CD4-positive, alpha-beta T cell treated with Interleukin-17A for 1 hour (primary cell): ENCODE results near the gene ZNF532.
"Not testable (repeated sequence)": the region's sequence is repeated elsewhere in the genome, so short reads cannot be mapped to it uniquely, and the experiment has no call there.

Source experiments
- DNase-seq: peaks from one replicate; pipeline ENCODE4 v3.0.0-alpha.2; 2020

Gene ZNF532

DNA sequence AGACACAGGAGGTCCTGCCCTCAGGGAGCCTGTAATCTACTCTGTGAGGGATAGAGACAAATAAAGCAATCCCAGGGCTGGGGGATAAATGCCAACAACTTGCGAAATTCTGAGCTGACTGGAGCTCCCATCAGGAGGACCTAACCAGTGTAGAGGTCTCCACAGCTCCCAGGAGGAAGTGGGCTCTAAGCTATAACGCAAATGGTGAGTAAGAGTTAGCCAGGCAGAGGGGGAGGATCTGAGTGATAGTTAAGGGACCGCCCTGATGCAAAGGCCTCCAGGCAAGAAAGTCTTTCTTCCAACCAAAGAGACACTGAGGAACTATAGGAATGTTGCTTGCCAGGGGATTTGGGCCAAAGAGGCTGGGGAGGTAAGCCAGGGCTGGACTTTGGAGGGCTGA is 16.0 kb upstream of the ZNF532 start:
- DNase-seq, result no peak

DNA sequence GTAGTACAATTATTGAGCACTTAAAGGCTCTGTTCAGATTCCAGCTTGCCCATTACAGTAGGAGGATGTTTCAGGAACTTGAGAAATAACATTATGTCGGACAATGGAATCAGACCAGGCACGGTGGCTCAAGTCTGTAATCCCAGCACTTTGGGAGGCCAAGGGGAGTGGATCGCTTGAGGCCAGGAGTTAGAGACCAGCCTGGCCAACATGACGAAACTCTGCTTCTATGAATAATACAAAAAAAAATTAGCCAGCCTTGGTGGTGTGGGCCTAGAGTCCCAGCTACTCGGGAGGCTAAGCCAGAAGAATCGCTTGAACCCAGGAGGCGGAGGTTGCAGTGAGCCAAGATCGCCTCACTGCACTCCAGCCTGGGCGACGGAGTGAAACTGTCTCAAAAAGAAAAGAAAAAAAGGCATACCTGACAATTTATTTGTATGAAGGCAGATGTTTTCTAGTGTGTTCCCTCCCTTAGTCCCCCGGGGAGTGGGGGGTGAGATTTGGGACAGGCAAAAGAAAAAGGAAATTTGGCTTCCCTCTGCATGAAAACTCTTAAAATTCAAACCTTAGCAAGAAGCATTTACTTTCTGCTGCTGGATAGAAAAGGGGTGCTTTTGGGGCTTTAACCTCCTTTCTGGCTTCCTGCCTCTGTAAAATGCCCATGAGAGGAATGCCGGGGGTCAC is 13.7 kb upstream of the ZNF532 start:
- no peak for DNase-seq

DNA sequence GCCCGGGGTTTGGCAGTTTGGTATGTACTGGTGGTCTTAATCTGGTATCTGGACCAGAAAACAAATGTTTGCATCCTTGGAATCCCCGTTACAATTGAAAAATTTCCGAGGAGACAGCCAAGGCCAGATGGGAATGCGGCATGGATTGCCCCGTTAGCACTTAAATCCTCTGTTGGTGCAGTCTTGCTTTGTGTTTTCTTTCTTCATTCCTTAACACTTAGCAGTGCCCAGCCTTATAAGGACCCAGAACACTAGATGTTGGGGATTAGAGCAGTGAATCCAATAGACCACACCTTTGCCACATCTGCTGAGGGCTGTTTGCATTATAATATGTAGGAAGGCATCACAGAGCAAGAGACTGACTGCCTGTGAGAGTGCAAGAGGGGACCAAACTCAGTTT is 12.8 kb upstream of the ZNF532 start:
- DNase-seq, result no peak

DNA sequence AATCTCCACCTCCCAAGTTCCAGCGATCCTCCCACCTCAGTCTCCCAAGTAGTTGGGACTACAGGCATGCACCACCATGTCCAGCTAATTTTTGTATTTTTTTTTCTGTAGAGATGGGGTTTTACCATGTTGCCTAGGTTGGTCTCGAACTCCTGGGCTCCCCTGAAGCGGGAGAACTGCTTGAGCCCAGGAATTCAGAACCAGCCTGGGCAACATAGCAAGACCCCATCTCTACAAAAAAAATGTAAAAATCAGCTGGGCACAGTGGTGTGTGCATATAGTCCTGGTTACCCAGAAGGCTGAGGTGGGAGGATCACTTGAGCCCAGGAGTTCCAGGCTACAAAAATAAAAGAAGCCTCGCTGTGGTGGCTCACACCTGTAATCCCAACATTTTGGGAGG is 12.0 kb upstream of the ZNF532 start:
- no peak for DNase-seq

- no peak for DNase-seq
These were observed 11.1 kb upstream of the ZNF532 start for GRCh38 chr18:58853561-58853960.

DNA sequence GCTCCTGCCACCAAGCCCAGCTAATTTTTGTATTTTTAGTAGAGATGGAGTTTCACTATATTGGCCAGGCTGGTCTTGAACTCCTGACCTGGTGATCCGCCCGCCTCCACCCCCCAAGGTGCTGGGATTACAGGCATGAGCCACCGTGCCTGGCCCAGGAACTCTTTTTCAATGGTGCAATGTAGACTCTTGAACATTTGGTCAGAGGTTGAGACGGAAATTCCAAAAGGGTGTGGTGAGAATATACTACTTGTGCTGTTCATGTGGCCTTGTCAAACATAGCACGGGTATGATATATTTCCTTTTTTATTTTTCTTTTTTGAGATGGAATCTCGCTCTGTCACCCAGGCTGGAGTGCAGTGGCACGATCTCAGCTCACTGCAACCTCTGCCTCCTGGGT is 9.2 kb upstream of the ZNF532 start:
- DNase-seq, result not testable (repeated sequence)

GRCh38 chr18:58856881-58857280 is 7.8 kb upstream of the ZNF532 start:
- no peak for DNase-seq

DNA sequence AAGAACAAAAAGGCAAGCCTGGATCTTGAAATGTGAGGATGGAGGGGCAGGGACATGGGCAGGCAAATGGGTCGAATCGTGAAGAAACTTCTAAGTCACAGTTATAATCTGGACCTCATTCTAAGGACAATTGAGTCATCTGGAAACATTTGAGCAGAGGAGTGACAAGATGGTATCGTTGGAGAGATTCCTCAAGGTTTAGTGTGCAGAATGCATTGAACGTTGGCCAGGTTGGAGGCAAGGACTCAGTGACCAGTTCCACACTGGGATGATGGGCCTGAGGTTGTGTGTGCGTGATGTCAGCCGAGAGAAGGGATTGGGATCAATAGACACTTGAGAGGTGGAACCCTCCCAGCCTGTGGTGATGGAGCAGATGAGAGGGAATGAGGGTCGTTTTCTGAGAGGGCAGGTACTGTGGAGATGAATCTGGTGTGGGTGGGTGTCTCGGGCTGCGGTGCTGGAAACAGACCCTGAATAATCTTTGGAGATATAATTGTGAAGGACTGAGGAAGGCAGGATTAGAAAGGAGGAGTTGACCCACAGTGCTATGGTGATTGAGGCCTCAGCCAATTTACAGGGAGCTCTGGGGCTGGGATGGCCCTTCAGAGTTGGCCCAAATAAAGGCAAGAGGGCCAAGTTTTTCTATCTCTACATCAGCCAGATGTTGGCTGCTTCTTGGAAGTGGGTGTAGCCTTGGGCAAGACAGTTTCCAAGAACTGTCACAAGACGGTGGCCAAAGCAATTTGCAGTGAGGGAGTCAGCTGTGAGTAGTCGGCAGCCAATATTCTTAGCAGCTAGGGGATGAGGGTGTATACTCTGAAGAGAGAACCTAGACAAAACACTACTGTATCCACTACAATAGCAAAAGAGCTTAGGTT is 5.8 kb upstream of the ZNF532 start:
- no peak for DNase-seq

DNA sequence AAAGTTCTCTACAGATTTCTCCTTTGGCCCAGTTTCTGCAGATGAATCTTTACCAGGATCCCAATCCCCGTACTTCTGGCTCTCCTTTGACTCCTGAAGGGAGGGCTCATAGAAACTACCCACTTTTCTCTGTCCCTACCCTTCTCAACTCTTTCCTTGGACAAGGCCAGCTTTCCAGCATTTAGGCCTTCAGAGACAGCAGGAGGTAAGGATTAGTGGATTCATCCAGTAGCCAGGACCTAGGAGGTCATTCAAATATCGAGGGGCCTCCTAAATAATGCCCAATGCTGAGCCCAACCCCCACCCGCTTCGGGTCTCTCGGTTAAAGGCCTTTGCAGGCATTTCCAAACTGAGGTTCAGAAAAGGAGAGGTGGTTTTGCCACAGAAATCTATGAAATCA is 4.8 kb upstream of the ZNF532 start:
- DNase-seq, result no peak

DNA sequence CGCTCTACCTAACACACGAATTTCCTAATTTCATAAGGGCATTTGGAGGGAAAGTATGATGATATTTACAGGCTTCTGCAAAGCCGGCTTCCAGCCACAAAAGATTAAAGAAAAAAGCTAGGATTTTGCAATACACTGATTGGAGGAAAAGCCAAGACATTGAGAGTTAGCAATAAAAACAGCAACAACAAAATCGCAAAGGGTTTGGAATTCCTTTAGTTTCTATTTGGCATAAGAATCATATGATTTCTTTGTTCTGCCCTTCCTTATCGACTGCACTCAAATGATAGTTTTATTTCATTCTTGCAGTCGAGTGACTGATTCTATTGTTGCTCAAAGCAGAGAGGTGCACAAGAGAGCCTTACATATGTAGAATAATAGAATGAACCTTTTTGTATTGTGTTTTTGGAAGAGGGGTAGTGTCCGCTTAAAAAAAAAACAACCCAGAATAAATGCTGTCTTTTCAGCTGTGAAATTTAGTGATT is 3.9 kb upstream of the ZNF532 start:
- no peak for DNase-seq

GRCh38 chr18:58861353-58861752 is 3.3 kb upstream of the ZNF532 start:
- no peak for DNase-seq

DNA sequence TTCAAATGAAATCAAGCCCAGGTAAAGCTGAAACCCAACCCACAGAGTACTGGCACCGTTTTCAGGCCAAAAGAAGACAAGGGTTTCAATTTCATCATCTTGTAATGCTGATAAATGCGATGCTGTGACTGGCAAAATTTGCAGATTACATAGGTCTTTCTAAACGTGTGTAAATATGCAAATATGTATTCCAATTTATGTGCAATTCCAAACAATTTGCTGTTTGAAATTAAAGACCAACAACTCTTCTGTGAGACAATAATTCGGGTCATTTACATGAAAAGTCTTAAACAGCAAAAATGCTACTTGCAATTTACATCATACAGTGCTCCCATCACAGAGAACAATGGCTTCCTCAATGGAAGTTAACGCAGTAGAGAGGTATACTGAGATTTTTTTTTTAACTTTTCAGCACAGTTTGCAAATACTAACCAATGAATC is 2.8 kb upstream of the ZNF532 start:
- no peak for DNase-seq

- no peak for DNase-seq
These were observed 2.3 kb upstream of the ZNF532 start for GRCh38 chr18:58862356-58862755.

GRCh38 chr18:58862851-58863538 is 1.7 kb upstream of the ZNF532 start:
- DNase-seq, result peak; percentile 31

DNA sequence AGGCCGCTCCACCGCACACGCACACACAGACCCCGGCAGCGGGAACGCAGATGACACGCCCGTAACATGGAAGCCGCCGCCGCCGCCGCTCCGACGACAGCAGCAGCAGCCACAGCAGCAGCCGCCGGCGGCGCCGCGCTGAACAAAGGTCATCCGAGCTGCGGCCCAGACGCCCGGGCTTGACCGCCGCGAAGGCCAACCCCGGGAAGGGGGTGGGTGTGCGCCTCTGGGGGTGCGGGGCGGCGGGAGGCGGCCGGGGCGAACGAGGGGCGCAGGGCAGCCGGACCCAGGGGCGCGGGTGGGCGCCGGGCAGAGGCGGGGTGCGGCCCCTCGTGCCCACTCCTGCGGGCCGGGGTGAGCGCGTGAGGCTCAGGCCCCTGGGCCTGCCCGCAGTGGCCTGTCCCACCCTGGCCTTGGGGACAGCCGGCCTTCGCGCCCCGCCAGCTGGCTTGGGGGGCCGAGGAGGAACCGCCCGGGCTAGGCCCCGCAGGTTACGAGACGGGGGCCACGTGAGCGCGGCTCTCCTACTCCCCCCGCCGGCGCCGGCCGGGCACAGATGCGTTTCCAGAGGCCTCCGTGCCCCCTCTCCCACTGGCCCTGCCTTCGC is 1.0 kb upstream of the ZNF532 start:
- DNase-seq, result peak; percentile 28

GRCh38 chr18:58865033-58865590 is 435 bp downstream of the ZNF532 start:
- no peak for DNase-seq

- no peak for DNase-seq
These were observed 1.0 kb downstream of the ZNF532 start for GRCh38 chr18:58865701-58866065.

- DNase-seq, result no peak
These were observed 1.5 kb downstream of the ZNF532 start for GRCh38 chr18:58866066-58866772.

DNA sequence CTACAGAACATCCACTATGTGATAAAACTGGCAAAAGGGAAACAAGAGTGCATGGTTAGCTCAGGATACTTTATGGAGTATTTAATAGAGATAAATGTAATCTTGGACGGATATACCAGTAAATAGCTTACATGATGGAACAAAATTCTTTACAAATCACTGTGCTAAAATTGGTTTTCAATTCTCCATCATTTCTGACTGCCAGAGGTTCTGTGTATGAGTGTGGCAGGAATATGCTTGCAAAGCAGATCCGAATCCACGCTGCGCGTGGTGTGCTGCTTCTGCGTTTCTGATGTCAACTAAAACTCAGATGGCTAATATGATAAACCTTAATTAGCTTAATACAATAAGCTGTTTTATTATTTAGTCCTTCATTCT is 2.1 kb downstream of the ZNF532 start:
- DNase-seq, result no peak

DNA sequence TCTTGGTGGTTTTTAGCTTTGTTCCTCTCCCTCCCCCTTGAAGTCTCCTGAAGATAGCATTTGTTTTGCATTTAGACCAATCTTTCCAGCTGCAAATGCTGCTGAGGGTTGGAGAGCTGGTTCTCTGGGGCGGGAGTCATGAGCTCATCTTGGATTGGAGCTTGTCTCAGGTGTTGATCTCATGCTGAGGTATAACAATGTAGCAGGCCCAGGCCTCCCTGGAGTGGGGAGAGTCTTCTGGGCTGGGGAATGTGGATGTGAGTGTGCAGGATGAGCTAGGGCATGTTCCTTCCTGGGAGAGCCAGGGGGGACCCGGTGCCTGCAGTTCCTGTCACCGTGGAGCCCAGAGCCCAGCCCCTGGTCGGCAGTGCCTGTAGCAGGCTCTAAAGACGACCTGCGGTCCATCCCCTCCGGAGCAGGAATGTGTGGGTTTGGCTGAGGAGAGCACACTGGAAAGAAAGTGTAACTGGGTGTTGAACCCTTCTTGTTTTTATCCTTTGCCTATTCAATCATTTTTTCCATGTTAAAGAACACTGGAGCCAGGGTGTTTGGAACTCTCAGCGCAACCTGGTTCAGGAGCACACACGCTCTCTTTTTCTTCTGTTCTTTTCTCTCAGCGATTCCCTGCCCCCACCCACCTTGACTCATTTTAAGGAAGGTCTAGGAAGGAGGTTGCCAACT is 2.7 kb downstream of the ZNF532 start:
- no peak for DNase-seq

- no peak for DNase-seq
These were observed 3.8 kb downstream of the ZNF532 start for GRCh38 chr18:58868440-58868839.

DNA sequence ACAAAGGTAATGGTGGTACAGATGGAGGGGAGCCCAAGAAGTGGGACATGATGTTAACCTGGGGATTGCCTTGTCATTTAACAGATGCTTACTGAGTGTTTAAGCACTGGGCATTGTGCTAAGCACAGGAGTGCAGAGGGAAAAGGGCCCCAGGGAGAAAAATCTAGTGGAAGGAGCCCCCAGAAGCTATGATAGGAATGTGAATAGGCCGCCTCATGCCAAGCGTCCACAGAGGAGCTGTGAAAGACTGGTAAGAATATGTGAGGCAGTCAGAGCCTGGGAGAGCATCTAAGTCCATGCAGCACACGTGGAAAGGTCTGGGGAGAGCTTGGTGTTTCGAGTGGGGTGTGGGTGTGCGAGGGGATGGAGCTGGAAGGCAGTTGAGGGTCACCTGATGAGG is 5.5 kb downstream of the ZNF532 start:
- no peak for DNase-seq
